IMR-90 (cell line): ENCODE measurements around the gene ATP10B. TPM values are rescaled to one million over a fixed set of nuclear protein-coding genes. Genes with fewer than 3 reads are reported as not detected.

ENCODE experiments used
- ATAC-seq: fragments of 200-7000 bp; cut with Tn5 transposase; 2 replicates; pipeline ENCODE4 v1.9.1; 2020; ENCODE audit warnings: low read depth, mild to moderate bottlenecking, moderate library complexity
- BruUV-seq: library from RNA; stranded (reverse); fragments of 400-500 nt; replicated peaks from 2 replicates; lab custom pipeline; 2021; lab: Mats Ljungman, UMichigan
- CTCF ChIA-PET: fragments of 300-600 bp; formaldehyde crosslinking; extraction: SDS; loops from one replicate; lab custom pipeline; 2021; ENCODE audit warnings: antibody characterized with exemption; lab: Yijun Ruan, JAX
- POLR2A ChIA-PET: fragments of 300-600 bp; sonication (Branson Sonifier 250); formaldehyde crosslinking; loops from one replicate; lab custom pipeline; 2022; ENCODE audit warnings: antibody characterized with exemption; ENCODE audit not compliant: unreplicated experiment; lab: Charles Lee
- DNase-seq: peaks from one replicate; pipeline ENCODE4 v3.0.0; 2013
- H2AFZ ChIP-seq: replicated peaks from 2 replicates; pipeline ENCODE3; 2013; ENCODE audit warnings: low read length, mild to moderate bottlenecking; ENCODE audit not compliant: poor library complexity
- H2AK5ac ChIP-seq: 2 replicates; pipeline ENCODE4 v1.6.1; 2013; ENCODE audit warnings: low read depth, low read length, inconsistent platforms
- H2AK9ac ChIP-seq: replicated peaks from 2 replicates; pipeline ENCODE3; 2013; ENCODE audit warnings: mild to moderate bottlenecking, low read depth, low read length, moderate library complexity; ENCODE audit not compliant: poor library complexity
- H2BK120ac ChIP-seq: 2 replicates; pipeline ENCODE4 v1.6.1; 2013; ENCODE audit warnings: low read depth, low read length, inconsistent platforms
- H2BK15ac ChIP-seq: 3 replicates; pipeline ENCODE4 v1.6.1; 2013; ENCODE audit warnings: low read depth, low read length, inconsistent platforms
- H2BK20ac ChIP-seq: 2 replicates; pipeline ENCODE4 v1.6.1; 2013; ENCODE audit warnings: low read depth, mild to moderate bottlenecking, inconsistent platforms, low read length, moderate library complexity
- H2BK5ac ChIP-seq: 2 replicates; pipeline ENCODE4 v1.6.1; 2013; ENCODE audit warnings: mild to moderate bottlenecking, low read depth, low read length, inconsistent platforms; ENCODE audit not compliant: poor library complexity, severe bottlenecking
- H3K14ac ChIP-seq: replicated peaks from 2 replicates; pipeline ENCODE4 v1.6.1; 2013; ENCODE audit warnings: low read depth, low read length, inconsistent platforms
- H3K18ac ChIP-seq: 2 replicates; pipeline ENCODE4 v1.6.1; 2013; ENCODE audit warnings: low read depth, low read length, control low read depth
- H3K23ac ChIP-seq: 2 replicates; pipeline ENCODE4 v1.6.1; 2013; ENCODE audit warnings: low read depth, low read length, inconsistent platforms
- H3K27ac ChIP-seq: 2 replicates; pipeline ENCODE4 v1.5.1; 2013; ENCODE audit warnings: mild to moderate bottlenecking, control low read depth, low read length; ENCODE audit not compliant: insufficient read depth
- H3K27me3 ChIP-seq: 2 replicates; pipeline ENCODE4 v1.6.1; 2013; ENCODE audit warnings: low read length; ENCODE audit not compliant: control insufficient read depth, insufficient read depth
- H3K36me3 ChIP-seq: 2 replicates; pipeline ENCODE4 v1.6.1; 2013; ENCODE audit warnings: low read length, mixed read lengths; ENCODE audit not compliant: control insufficient read depth, insufficient read depth
- H3K4ac ChIP-seq: 2 replicates; pipeline ENCODE4 v1.6.1; 2013; ENCODE audit warnings: low read depth, low read length, inconsistent platforms
- H3K4me1 ChIP-seq: 2 replicates; pipeline ENCODE4 v1.6.1; 2013; ENCODE audit warnings: low read length, mixed read lengths; ENCODE audit not compliant: control insufficient read depth, insufficient read depth
- H3K4me2 ChIP-seq: 2 replicates; pipeline ENCODE4 v1.6.1; 2013; ENCODE audit warnings: low read depth, mild to moderate bottlenecking, control low read depth, low read length, moderate library complexity
- H3K4me3 ChIP-seq: 2 replicates; pipeline ENCODE4 v1.5.1; 2013; ENCODE audit warnings: low read depth, mild to moderate bottlenecking, control low read depth, low read length, moderate library complexity; ENCODE audit not compliant: insufficient read depth
- H3K56ac ChIP-seq: 2 replicates; pipeline ENCODE4 v1.6.1; 2013; ENCODE audit warnings: low read length, inconsistent platforms; ENCODE audit not compliant: insufficient read depth; ENCODE audit errors: extremely low read depth
- H3K79me1 ChIP-seq, 2 experiments: 2 replicates each; pipeline ENCODE4 v1.6.1; 2013; ENCODE audit warnings: low read length in 2 of 2, inconsistent platforms in 1 of 2, low read depth in 1 of 2
- H3K9ac ChIP-seq: 2 replicates; pipeline ENCODE4 v1.6.1; 2013; ENCODE audit warnings: low read depth, low read length, control low read depth
- H3K9me1 ChIP-seq: 2 replicates; pipeline ENCODE4 v1.6.1; 2013; ENCODE audit warnings: low read length, inconsistent platforms; ENCODE audit not compliant: insufficient read depth
- H3K9me3 ChIP-seq: 2 replicates; pipeline ENCODE4 v1.6.1; 2013; ENCODE audit warnings: low read length; ENCODE audit not compliant: control insufficient read depth, insufficient read depth
- H4K20me1 ChIP-seq: 2 replicates; pipeline ENCODE4 v1.6.1; 2013; ENCODE audit warnings: low read length, inconsistent platforms; ENCODE audit not compliant: insufficient read depth
- H4K5ac ChIP-seq: 2 replicates; pipeline ENCODE4 v1.6.1; 2013; ENCODE audit warnings: mild to moderate bottlenecking, low read depth, low read length, control low read depth
- H4K8ac ChIP-seq, 2 experiments: 2 replicates each; pipeline ENCODE4 v1.6.1; 2013; ENCODE audit warnings: low read depth in 2 of 2, low read length in 2 of 2, control low read depth in 1 of 2, inconsistent platforms in 1 of 2
- H4K91ac ChIP-seq: 2 replicates; pipeline ENCODE4 v1.6.1; 2013; ENCODE audit warnings: low read depth, low read length, inconsistent platforms; ENCODE audit not compliant: insufficient read depth
- BHLHE40 ChIP-seq: fragments of 150-350 bp; IDR thresholded peaks from 2 replicates; pipeline ENCODE4 v1.6.1; 2016; ENCODE audit warnings: mild to moderate bottlenecking, low read depth, low read length
- CEBPB ChIP-seq: IDR thresholded peaks from 2 replicates; pipeline ENCODE4 v1.6.1; 2012; ENCODE audit warnings: low read depth, low read length, improper control_type of control experiment
- CHD1 ChIP-seq: IDR thresholded peaks from 2 replicates; pipeline ENCODE4 v1.6.1; 2012; ENCODE audit warnings: low read depth, low read length, improper control_type of control experiment
- FOS ChIP-seq: fragments of 150-350 bp; IDR thresholded peaks from 2 replicates; pipeline ENCODE4 v1.6.1; 2016; ENCODE audit warnings: low read depth, low read length
- MAFK ChIP-seq: IDR thresholded peaks from 2 replicates; pipeline ENCODE4 v1.6.1; 2012; ENCODE audit warnings: low read depth, low read length, improper control_type of control experiment
- MAZ ChIP-seq: IDR thresholded peaks from 2 replicates; pipeline ENCODE4 v1.6.1; 2012; ENCODE audit warnings: low read depth, mild to moderate bottlenecking, low read length, improper control_type of control experiment, moderate library complexity, borderline replicate concordance
- MXI1 ChIP-seq: IDR thresholded peaks from 2 replicates; pipeline ENCODE4 v1.6.1; 2012; ENCODE audit warnings: low read depth, mild to moderate bottlenecking, low read length, moderate library complexity, borderline replicate concordance
- NFE2L2 ChIP-seq: fragments of 150-350 bp; IDR thresholded peaks from 2 replicates; pipeline ENCODE4 v1.6.1; 2016; ENCODE audit warnings: low read depth, mild to moderate bottlenecking, low read length
- POLR2A ChIP-seq: IDR thresholded peaks from 2 replicates; pipeline ENCODE4 v1.6.1; 2012; ENCODE audit warnings: mild to moderate bottlenecking, low read depth, low read length
- RAD21 ChIP-seq: IDR thresholded peaks from 2 replicates; pipeline ENCODE4 v1.6.1; 2012; ENCODE audit warnings: low read length, improper control_type of control experiment
- RCOR1 ChIP-seq: IDR thresholded peaks from 2 replicates; pipeline ENCODE4 v1.6.1; 2012; ENCODE audit warnings: mild to moderate bottlenecking, low read length, improper control_type of control experiment; ENCODE audit not compliant: insufficient replicate concordance
- RFX5 ChIP-seq: IDR thresholded peaks from 2 replicates; pipeline ENCODE4 v1.8.0; 2012; ENCODE audit warnings: low read depth, mild to moderate bottlenecking, low read length, moderate library complexity
- SMC3 ChIP-seq: fragments of 150-350 bp; IDR thresholded peaks from 2 replicates; pipeline ENCODE4 v1.6.1; 2016; ENCODE audit warnings: low read depth, mild to moderate bottlenecking, antibody characterized with exemption, low read length, moderate library complexity
- USF2 ChIP-seq: fragments of 150-350 bp; IDR thresholded peaks from 2 replicates; pipeline ENCODE4 v1.6.1; 2017; ENCODE audit warnings: mild to moderate bottlenecking, antibody characterized with exemption, low read length, low read depth
- WGBS, 2 experiments: methylation state at CpG; one replicate each; pipeline versions ENCODE4 v1.1.5 to v1.1.7; 2013; ENCODE audit warnings: missing lambda C conversion rate in 2 of 2; ENCODE audit not compliant: insufficient read length in 1 of 2; ENCODE audit errors: extremely low coverage in 2 of 2; 5-methylcytosine and 5-hydroxymethylcytosine counted together
- dilution Hi-C: fragments of 300-500 bp; cut with HindIII; formaldehyde crosslinking; loops from one replicate; pipeline ENCODE4 v1.14.3; 2018; ENCODE audit warnings: low sequenced_read_pairs; ENCODE audit not compliant: unreplicated experiment
- in situ Hi-C: fragments of 300-500 bp; cut with MboI; formaldehyde crosslinking; loops from 3 replicates; pipeline ENCODE4 v1.14.3; 2019; ENCODE audit warnings: low sequenced_read_pairs, inconsistent platforms, mixed read lengths
- intact Hi-C: fragments of 100-400 bp; cut with micrococcal nuclease; formaldehyde crosslinking; loops from 2 replicates; pipeline ENCODE4 v1.10.0; 2022
- polyA plus RNA-seq, 3 experiments: library from polyadenylated mRNA; depleted of rRNA; stranded (reverse); fragments of >200 nt; gene quantifications; 2 replicates each; pipeline ENCODE4 v1.2.3, GENCODE V29; 2012; ENCODE audit warnings: low replicate concordance in 1 of 3
- total RNA-seq: library from RNA; depleted of rRNA; stranded (reverse); fragments of >200 nt; gene quantifications from 2 replicates; pipeline ENCODE4 v1.2.3, GENCODE V29; 2012
- TF ChIP-seq, protein P1 (sequence below): conservative IDR thresholded peaks from 2 replicates; pipeline ENCODE4 v1.5.1; 2012; ENCODE audit warnings: mild to moderate bottlenecking, low read depth, low read length, improper control_type of control experiment
- TF ChIP-seq, protein P2 (sequence below): fragments of 150-350 bp; IDR thresholded peaks from 2 replicates; pipeline ENCODE4 v1.6.1; 2016; ENCODE audit warnings: low read depth, mild to moderate bottlenecking, low read length, moderate library complexity, borderline replicate concordance

ATP10B gene
- total and polyA plus RNA-seq, 2 of the 4 experiments (the other 2 are of a cell fraction), result not detected

- no peaks in the 10 kb centered on the region for H4K20me1 ChIP-seq
- no peak overlapping the region for H3K27ac ChIP-seq
- no TSS peak for BruUV-seq
- no peak overlapping the region for H3K56ac ChIP-seq
- no peak overlapping the region for H3K9ac ChIP-seq
- no peak overlapping the region for H2AK5ac ChIP-seq
- no peak overlapping the region for H2BK15ac ChIP-seq
- peaks cover 5% of the 10 kb centered on the region for H3K9me3 ChIP-seq
- dilution Hi-C loops (no loop called here), in situ Hi-C loops (no loop called here), intact Hi-C loops (no loop called here)
- H2BK5ac ChIP-seq, result no peak overlapping the region
- CTCF ChIA-PET, result no interaction called here
- no peaks in the 10 kb centered on the region for H3K79me1 ChIP-seq
- no peak overlapping the region for H2AK9ac ChIP-seq
- no peak overlapping the region for H2BK20ac ChIP-seq
- TF ChIP-seq RCOR1 (no peak), CHD1 (no peak), BHLHE40 (no peak), MAZ (no peak), MAFK (no peak), POLR2A (no peak), SMC3 (no peak), MXI1 (no peak), RFX5 (no peak), USF2 (no peak), NFE2L2 (no peak), FOS (no peak), CEBPB (no peak), RAD21 (no peak)
- TF ChIP-seq, protein P1, sequence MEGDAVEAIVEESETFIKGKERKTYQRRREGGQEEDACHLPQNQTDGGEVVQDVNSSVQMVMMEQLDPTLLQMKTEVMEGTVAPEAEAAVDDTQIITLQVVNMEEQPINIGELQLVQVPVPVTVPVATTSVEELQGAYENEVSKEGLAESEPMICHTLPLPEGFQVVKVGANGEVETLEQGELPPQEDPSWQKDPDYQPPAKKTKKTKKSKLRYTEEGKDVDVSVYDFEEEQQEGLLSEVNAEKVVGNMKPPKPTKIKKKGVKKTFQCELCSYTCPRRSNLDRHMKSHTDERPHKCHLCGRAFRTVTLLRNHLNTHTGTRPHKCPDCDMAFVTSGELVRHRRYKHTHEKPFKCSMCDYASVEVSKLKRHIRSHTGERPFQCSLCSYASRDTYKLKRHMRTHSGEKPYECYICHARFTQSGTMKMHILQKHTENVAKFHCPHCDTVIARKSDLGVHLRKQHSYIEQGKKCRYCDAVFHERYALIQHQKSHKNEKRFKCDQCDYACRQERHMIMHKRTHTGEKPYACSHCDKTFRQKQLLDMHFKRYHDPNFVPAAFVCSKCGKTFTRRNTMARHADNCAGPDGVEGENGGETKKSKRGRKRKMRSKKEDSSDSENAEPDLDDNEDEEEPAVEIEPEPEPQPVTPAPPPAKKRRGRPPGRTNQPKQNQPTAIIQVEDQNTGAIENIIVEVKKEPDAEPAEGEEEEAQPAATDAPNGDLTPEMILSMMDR, result no peak
- TF ChIP-seq, protein P2, sequence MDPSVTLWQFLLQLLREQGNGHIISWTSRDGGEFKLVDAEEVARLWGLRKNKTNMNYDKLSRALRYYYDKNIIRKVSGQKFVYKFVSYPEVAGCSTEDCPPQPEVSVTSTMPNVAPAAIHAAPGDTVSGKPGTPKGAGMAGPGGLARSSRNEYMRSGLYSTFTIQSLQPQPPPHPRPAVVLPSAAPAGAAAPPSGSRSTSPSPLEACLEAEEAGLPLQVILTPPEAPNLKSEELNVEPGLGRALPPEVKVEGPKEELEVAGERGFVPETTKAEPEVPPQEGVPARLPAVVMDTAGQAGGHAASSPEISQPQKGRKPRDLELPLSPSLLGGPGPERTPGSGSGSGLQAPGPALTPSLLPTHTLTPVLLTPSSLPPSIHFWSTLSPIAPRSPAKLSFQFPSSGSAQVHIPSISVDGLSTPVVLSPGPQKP, result no peak
- no peak overlapping the region for H3K23ac ChIP-seq
- POLR2A ChIA-PET, result no interaction called here
- H4K91ac ChIP-seq, result no peak overlapping the region
- DNase-seq (no peak), ATAC-seq (no peak)
- no peak overlapping the region for H3K4me2 ChIP-seq
- H4K5ac ChIP-seq, result no peak overlapping the region
- H3K4ac ChIP-seq, result no peak overlapping the region
- no peaks in the 10 kb centered on the region for H3K4me1 ChIP-seq
- WGBS, 2 experiments, result no CpG with 5 or more reads among the region's 2 CpGs
- no peaks in the 10 kb centered on the region for H3K36me3 ChIP-seq
- H2AFZ ChIP-seq, result no peak overlapping the region
- no peak overlapping the region for H4K8ac ChIP-seq
- no peaks in the 10 kb centered on the region for H3K9me1 ChIP-seq
- no peaks in the 10 kb centered on the region for H3K27me3 ChIP-seq
- H2BK120ac ChIP-seq, result no peak overlapping the region
- no peak overlapping the region for H3K4me3 ChIP-seq
- H3K18ac ChIP-seq, result no peak overlapping the region
- no peak overlapping the region for H3K14ac ChIP-seq
Observed at GRCh38 chr5:160668356-160668755, 183.7 kb downstream of the ATP10B start.
